ENCODE data around the gene KCNJ6.

DNA sequence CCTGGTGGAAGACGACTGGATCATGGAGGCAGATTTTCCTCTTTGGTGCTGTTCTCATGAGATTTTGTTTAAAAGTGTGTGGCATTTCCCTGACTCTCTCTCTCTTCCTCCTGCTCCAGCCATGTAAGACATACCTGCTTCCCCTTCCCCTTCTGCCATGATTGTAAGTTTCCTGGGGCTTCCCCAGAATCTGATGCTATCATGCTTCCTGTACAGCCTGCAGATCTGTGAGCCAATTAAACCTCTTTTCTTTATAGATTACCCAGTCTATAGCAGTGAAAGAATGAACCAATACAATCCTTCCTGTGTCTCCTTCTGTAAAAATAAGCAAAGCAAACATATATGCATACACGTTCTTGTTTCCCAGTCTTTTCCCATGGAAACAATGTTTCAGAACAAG, 276.5 kb downstream of the KCNJ6 start:
- TF ChIP-seq, protein P1, sequence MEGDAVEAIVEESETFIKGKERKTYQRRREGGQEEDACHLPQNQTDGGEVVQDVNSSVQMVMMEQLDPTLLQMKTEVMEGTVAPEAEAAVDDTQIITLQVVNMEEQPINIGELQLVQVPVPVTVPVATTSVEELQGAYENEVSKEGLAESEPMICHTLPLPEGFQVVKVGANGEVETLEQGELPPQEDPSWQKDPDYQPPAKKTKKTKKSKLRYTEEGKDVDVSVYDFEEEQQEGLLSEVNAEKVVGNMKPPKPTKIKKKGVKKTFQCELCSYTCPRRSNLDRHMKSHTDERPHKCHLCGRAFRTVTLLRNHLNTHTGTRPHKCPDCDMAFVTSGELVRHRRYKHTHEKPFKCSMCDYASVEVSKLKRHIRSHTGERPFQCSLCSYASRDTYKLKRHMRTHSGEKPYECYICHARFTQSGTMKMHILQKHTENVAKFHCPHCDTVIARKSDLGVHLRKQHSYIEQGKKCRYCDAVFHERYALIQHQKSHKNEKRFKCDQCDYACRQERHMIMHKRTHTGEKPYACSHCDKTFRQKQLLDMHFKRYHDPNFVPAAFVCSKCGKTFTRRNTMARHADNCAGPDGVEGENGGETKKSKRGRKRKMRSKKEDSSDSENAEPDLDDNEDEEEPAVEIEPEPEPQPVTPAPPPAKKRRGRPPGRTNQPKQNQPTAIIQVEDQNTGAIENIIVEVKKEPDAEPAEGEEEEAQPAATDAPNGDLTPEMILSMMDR (IDR thresholded peaks at IDR 0.05; ENCODE audit: low read length) = no peak
- TF ChIP-seq EZH2 (IDR thresholded peaks at IDR 0.05; ENCODE audit: borderline replicate concordance, low read length) = no peak
